Vagina (tissue), 2 donors: Measurements from ENCODE around the gene CGAS. TPM values are rescaled to one million over a fixed set of nuclear protein-coding genes. Genes with fewer than 3 reads are reported as not detected.
A peak's percentile ranks its signal among the peaks of the same experiment; 100 is the strongest.

Experiments
- DNase-seq, 2 donors: peaks; one replicate each; pipeline ENCODE4 v3.0.0-alpha.2; 2017; ENCODE audit errors: extremely low spot score in 2 of 2
- H3K27ac ChIP-seq: fragments of 200-600 bp; sonication (generic); one replicate; pipeline ENCODE4 v1.5.1; 2019
- H3K27me3 ChIP-seq: fragments of 200-600 bp; sonication (generic); one replicate; pipeline ENCODE4 v1.5.1; 2019
- H3K36me3 ChIP-seq, 2 donors: fragments of 200-600 bp; sonication (generic); one replicate each; pipeline ENCODE4 v1.5.1; 2017 to 2019
- H3K4me1 ChIP-seq: fragments of 200-600 bp; sonication (generic); one replicate; pipeline ENCODE4 v1.5.1; 2019
- H3K4me3 ChIP-seq, 2 donors: fragments of 200-600 bp; sonication (generic); 1 replicate in 1 of 2; 2 replicates in 1 of 2; pipeline ENCODE4 v1.5.1; 2016 to 2019
- H3K9me3 ChIP-seq: fragments of 200-600 bp; sonication (generic); one replicate; pipeline ENCODE4 v1.5.1; 2019
- POLR2A ChIP-seq, 2 donors: fragments of 450-650 bp; IDR thresholded peaks; one replicate each; pipeline ENCODE4 v1.6.1; 2017; ENCODE audit warnings: antibody characterized with exemption in 2 of 2, mild to moderate bottlenecking in 2 of 2, moderate library complexity in 2 of 2
- POLR2AphosphoS5 ChIP-seq, 2 donors: sonication (generic); formaldehyde crosslinking; IDR thresholded peaks; one replicate each; pipeline ENCODE4 v1.9.0; 2017; ENCODE audit warnings: antibody characterized with exemption in 2 of 2, mild to moderate bottlenecking in 2 of 2, low read depth in 1 of 2; ENCODE audit not compliant: insufficient read depth in 1 of 2
- intact Hi-C: fragments of 100-400 bp; cut with DNase I; formaldehyde crosslinking; loops from one replicate; pipeline ENCODE4 v1.15.1; 2023
- total RNA-seq: library from RNA; depleted of rRNA; stranded (reverse); fragments of >200 nt; gene quantifications from one replicate; pipeline ENCODE4 v1.2.3, GENCODE V29; 2016
- TF ChIP-seq, protein P1 (sequence below), 3 experiments: fragments of 450-650 bp in 2 of 3; fragments of 200-600 bp in 1 of 3; sonication (generic) in 1 of 3; IDR thresholded peaks; one replicate each; pipeline ENCODE4 v1.5.1; 2017 to 2019; ENCODE audit warnings: antibody characterized with exemption in 3 of 3, mild to moderate bottlenecking in 2 of 3, moderate library complexity in 2 of 3

CGAS gene
- total RNA-seq, 1 donor from 2014 or later = 8.3 TPM

DNA sequence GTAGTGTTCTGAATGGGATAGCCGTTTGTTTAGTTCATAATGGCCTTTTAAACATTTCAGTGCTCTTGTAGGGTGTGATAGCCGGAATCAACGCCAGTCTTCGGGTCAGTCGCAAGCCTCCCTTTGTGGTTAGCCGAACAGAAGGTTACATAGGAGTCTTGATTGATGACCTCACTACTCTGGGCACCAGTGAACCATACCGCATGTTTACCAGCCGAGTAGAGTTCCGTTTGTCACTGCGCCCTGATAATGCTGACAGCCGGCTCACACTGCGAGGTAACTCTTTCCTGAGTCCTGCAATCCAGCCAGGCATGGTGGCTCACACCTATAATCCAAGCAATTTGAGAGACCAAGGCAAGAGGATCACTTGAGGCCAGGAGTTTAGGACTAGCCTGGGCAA, 29.9 kb upstream of the CGAS start:
- no peak for TF ChIP-seq POLR2AphosphoS5 (IDR thresholded peaks at IDR 0.05; ENCODE audit: insufficient read depth in 1 of 2, low read depth in 1 of 2)
- TF ChIP-seq, protein P1, sequence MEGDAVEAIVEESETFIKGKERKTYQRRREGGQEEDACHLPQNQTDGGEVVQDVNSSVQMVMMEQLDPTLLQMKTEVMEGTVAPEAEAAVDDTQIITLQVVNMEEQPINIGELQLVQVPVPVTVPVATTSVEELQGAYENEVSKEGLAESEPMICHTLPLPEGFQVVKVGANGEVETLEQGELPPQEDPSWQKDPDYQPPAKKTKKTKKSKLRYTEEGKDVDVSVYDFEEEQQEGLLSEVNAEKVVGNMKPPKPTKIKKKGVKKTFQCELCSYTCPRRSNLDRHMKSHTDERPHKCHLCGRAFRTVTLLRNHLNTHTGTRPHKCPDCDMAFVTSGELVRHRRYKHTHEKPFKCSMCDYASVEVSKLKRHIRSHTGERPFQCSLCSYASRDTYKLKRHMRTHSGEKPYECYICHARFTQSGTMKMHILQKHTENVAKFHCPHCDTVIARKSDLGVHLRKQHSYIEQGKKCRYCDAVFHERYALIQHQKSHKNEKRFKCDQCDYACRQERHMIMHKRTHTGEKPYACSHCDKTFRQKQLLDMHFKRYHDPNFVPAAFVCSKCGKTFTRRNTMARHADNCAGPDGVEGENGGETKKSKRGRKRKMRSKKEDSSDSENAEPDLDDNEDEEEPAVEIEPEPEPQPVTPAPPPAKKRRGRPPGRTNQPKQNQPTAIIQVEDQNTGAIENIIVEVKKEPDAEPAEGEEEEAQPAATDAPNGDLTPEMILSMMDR (IDR thresholded peaks at IDR 0.05) = no peak
- no peak overlapping the region for H3K27ac ChIP-seq
- H3K27me3 ChIP-seq = no peaks in the 10 kb centered on the region
- H3K4me3 ChIP-seq = no peak overlapping the region
- DNase-seq = no peak
- intact Hi-C loops = no loop called here
- no peaks in the 10 kb centered on the region for H3K9me3 ChIP-seq
- H3K4me1 ChIP-seq = no peaks in the 10 kb centered on the region
- H3K36me3 ChIP-seq = peaks cover 0 to 60% of the 10 kb centered on the region in 2 donors

DNA sequence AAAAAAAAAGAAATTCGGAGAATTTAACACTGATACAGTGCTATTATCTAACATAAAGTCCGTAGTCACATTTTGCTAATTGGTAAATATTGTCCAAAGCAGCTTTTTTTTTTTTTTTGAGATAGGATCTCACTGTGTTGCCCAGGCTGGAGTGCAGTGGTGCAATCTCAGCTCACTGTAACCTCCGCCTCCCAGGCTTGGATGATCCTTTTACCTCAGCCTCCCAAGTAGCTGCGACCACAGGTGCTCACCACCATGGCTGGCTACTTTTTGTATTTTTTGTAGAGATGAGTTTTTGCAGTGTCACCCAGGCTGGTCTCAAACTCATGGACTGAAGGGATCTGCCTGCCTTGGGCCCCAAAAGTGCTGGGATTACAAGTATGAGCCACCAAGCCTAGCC, 25.3 kb upstream of the CGAS start:
- no peak overlapping the region for H3K4me3 ChIP-seq
- TF ChIP-seq, protein P1 (IDR thresholded peaks at IDR 0.05) = no peak
- TF ChIP-seq POLR2AphosphoS5 (IDR thresholded peaks at IDR 0.05; ENCODE audit: insufficient read depth in 1 of 2, low read depth in 1 of 2) = no peak
- H3K27me3 ChIP-seq = no peaks in the 10 kb centered on the region
- peaks cover 0 to 63% of the 10 kb centered on the region in 2 donors for H3K36me3 ChIP-seq
- H3K4me1 ChIP-seq = no peaks in the 10 kb centered on the region
- H3K9me3 ChIP-seq = no peaks in the 10 kb centered on the region
- DNase-seq = no peak
- intact Hi-C loops = no loop called here
- H3K27ac ChIP-seq = no peak overlapping the region

DNA sequence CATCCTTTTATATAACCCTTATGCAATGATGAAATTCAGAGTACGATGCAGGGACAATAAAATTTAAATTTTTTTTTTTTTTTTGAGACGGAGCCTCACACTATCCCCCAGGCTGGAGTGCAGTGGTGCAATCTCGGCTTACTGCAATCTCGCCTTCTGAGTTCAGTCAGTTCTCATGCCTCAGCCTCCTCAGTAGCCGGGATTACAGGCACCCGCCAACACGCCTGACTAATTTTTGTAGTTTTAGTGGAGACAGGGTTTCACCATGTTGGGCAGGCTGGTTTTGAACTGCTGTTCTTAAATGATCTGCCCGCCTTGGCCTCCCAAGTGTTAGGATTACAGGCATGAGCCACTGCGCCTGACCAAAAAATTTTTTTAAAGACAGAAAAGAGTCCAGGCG, 24.6 kb upstream of the CGAS start:
- Histone ChIP-seq H3K9me3 (no peaks in the 10 kb centered on the region), H3K4me1 (no peaks in the 10 kb centered on the region), H3K27ac (no peak overlapping the region), H3K4me3 (no peak overlapping the region), H3K36me3 (peaks cover 0 to 63% of the 10 kb centered on the region in 2 donors), H3K27me3 (no peaks in the 10 kb centered on the region)
- intact Hi-C loops = no loop called here
- DNase-seq = no peak
- no peak for TF ChIP-seq POLR2A (IDR thresholded peaks at IDR 0.05)
- TF ChIP-seq, protein P1 (IDR thresholded peaks at IDR 0.05) = no peak

DNA sequence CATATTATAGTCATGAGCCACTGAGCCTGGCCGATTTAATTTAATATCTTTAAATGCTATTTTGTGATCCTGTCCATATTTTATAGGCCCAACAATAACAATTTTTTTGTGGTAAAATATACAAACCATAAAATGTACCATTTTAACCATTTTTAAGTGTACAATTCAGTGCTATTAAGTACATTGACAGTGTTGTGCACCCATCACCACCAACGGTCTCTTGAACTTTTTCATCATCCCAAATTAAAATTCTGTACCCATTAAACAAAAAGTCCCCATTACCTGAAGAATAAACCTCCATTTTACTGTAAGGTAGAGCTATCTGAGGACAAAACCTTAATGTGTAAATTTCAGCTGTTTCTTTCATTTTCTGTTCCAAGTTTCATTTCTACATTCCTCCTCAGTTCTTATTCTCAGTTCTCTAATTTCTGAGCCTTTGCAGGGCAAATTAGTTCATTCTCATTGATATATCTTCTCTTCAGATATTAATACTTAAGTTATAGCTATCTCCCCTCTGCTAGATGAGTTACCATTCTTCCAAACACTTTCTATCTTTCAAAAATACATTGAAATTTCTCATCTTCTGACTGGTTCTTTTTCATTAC, 19.7 kb upstream of the CGAS start:
- TF ChIP-seq POLR2A (IDR thresholded peaks at IDR 0.05) (no peak), POLR2AphosphoS5 (IDR thresholded peaks at IDR 0.05; ENCODE audit: insufficient read depth in 1 of 2, low read depth in 1 of 2) (no peak)
- TF ChIP-seq, protein P1 (IDR thresholded peaks at IDR 0.05) = no peak
- Histone ChIP-seq H3K27ac (no peak overlapping the region), H3K27me3 (no peaks in the 10 kb centered on the region), H3K9me3 (no peaks in the 10 kb centered on the region), H3K4me1 (no peaks in the 10 kb centered on the region), H3K4me3 (no peak overlapping the region), H3K36me3 (peaks cover 0 to 88% of the 10 kb centered on the region in 2 donors)
- DNase-seq = no peak
- intact Hi-C loops = no loop called here

DNA sequence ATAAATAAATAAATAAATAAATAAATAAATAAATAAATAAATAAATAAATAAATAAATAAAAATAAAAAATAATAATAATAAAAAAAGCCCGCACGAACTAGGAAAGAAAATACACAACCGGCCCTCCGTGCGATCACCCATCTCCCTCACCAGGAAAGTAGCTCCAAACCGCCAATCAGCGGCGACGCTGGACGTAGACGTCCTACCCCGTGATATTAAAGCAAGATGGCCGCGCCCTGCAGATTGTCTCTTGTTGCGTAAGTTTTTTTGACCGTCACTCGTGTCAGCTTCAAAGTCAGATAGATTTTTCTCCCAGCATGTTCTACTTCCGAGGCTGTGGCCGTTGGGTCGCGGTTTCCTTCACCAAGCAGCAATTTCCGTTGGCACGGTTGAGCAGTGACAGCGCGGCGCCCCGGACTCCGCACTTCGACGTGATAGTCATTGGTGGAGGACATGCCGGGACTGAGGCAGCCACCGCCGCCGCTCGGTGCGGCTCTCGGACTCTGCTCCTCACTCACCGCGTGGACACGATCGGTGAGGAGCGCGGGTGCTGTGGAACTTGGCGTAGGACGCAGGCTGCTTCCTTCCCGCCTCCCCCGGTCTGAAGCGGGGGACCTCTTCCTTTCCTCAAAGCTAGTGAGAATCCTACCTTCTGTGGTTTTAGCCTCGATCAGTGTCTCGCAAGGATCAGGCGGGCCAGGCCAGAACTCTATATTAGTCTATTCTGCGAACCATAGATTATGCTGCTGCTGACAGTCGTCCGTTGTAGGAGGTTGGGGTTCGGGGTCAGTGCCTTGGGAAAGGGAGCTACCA, 9.6 kb upstream of the CGAS start, which contains the start of gene MTO1:
Gene MTO1 (plus strand): TSS at position 201 of the 814 bp plus-strand sequence. CDS start 118 bp downstream, at position 319.
- intact Hi-C loops = no loop called here
- Histone ChIP-seq H3K4me3 (peak within 1 kb of the TSS; percentile 78 to 95), H3K4me1 (peaks cover 22% of the 10 kb centered on the region), H3K36me3 (peaks cover 0 to 11% of the 10 kb centered on the region in 2 donors), H3K9me3 (no peaks in the 10 kb centered on the region), H3K27me3 (no peaks in the 10 kb centered on the region), H3K27ac (peak within 1 kb of the TSS; percentile 87)
- peak in 1 of 2 donors; percentile 93 for DNase-seq
- TF ChIP-seq, protein P1 (IDR thresholded peaks at IDR 0.05) = no peak
- TF ChIP-seq POLR2AphosphoS5 (IDR thresholded peaks at IDR 0.05; ENCODE audit: insufficient read depth in 1 of 2, low read depth in 1 of 2) (peak; percentile 75 to 87), POLR2A (IDR thresholded peaks at IDR 0.05) (peak in 1 of 2 donors; percentile 47)
